ENCODE results near the gene SERINC4. TPM values are rescaled to one million over a fixed set of nuclear protein-coding genes. Genes with fewer than 3 reads are reported as not detected.
A peak's percentile ranks its signal among the peaks of the same experiment; 100 is the strongest.

SERINC4 gene
- total and polyA plus RNA-seq, 9 of the 15 experiments (the other 6 are each of a cell fraction or from before 2014, with no cell fraction given) = 0.14 to 0.86 (median 0.18) TPM; not detected in 2

DNA sequence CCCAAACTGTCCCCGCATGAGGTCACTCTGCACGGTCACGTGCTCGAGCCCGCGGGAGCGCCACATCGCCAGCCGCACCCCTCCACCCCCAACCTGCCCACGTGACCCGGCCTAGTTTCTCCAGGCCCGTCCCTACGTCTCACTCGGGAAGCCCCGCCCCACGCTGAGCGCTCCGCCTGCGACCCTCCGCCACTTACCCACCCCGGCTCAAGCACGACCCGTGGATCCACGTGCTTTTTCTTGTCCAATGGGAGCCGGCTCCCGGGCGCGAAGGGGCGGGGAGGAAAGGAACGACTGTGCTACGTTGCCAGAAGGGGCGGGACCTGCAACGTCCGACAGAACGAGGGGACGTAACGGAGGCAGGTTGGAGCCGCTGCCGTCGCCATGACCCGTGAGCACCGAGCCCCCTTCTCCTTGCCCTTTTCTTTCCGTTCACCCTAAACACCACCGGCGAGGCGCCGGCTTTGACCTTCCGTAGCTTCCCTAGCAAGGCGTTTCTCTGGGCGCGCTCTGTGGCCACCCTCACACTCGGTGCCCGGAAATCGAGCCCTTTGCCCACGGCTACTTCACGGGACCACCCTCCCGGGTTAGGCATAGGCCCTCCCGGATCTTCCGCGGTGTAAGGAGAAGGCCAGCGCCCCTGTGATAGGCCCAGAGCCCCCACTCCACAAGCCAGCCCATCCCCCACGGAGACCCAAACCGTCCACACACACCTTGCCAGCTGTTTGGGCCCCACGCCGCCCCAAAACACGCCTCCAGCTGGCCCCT, 7.8 kb downstream of the SERINC4 start, which contains the start of gene SERF2 (continued):
- TF ChIP-seq, protein P1, sequence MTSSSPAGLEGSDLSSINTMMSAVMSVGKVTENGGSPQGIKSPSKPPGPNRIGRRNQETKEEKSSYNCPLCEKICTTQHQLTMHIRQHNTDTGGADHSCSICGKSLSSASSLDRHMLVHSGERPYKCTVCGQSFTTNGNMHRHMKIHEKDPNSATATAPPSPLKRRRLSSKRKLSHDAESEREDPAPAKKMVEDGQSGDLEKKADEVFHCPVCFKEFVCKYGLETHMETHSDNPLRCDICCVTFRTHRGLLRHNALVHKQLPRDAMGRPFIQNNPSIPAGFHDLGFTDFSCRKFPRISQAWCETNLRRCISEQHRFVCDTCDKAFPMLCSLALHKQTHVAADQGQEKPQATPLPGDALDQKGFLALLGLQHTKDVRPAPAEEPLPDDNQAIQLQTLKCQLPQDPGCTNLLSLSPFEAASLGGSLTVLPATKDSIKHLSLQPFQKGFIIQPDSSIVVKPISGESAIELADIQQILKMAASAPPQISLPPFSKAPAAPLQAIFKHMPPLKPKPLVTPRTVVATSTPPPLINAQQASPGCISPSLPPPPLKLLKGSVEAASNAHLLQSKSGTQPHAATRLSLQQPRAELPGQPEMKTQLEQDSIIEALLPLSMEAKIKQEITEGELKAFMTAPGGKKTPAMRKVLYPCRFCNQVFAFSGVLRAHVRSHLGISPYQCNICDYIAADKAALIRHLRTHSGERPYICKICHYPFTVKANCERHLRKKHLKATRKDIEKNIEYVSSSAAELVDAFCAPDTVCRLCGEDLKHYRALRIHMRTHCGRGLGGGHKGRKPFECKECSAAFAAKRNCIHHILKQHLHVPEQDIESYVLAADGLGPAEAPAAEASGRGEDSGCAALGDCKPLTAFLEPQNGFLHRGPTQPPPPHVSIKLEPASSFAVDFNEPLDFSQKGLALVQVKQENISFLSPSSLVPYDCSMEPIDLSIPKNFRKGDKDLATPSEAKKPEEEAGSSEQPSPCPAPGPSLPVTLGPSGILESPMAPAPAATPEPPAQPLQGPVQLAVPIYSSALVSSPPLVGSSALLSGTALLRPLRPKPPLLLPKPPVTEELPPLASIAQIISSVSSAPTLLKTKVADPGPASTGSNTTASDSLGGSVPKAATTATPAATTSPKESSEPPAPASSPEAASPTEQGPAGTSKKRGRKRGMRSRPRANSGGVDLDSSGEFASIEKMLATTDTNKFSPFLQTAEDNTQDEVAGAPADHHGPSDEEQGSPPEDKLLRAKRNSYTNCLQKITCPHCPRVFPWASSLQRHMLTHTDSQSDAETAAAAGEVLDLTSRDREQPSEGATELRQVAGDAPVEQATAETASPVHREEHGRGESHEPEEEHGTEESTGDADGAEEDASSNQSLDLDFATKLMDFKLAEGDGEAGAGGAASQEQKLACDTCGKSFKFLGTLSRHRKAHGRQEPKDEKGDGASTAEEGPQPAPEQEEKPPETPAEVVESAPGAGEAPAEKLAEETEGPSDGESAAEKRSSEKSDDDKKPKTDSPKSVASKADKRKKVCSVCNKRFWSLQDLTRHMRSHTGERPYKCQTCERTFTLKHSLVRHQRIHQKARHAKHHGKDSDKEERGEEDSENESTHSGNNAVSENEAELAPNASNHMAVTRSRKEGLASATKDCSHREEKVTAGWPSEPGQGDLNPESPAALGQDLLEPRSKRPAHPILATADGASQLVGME (CRISPR knock-in tag; IDR thresholded peaks at IDR 0.05) = 0 out of 2 replicates have a peak, but pooled peaks have one; percentile 40
- TF ChIP-seq ARNT (IDR thresholded peaks at IDR 0.05) = 0 out of 4 replicates have a peak, but pooled peaks of 1 of the 2 experiments have one; percentile 24
- 0 out of 2 replicates have a peak, but pooled peaks have one; percentile 23 for TF ChIP-seq ZNF143 (CRISPR knock-in tag; IDR thresholded peaks at IDR 0.05)
- no peak for TF ChIP-seq BRCA1 (IDR thresholded peaks at IDR 0.05)
- 0 out of 2 replicates have a peak, but pooled peaks have one; percentile 87 for TF ChIP-seq BRCA1 (CRISPR knock-in tag; IDR thresholded peaks at IDR 0.05)
- TF ChIP-seq ZC3H11A (IDR thresholded peaks at IDR 0.05; ENCODE audit: low read depth, low read length) = no peak
- TF ChIP-seq, protein P2, sequence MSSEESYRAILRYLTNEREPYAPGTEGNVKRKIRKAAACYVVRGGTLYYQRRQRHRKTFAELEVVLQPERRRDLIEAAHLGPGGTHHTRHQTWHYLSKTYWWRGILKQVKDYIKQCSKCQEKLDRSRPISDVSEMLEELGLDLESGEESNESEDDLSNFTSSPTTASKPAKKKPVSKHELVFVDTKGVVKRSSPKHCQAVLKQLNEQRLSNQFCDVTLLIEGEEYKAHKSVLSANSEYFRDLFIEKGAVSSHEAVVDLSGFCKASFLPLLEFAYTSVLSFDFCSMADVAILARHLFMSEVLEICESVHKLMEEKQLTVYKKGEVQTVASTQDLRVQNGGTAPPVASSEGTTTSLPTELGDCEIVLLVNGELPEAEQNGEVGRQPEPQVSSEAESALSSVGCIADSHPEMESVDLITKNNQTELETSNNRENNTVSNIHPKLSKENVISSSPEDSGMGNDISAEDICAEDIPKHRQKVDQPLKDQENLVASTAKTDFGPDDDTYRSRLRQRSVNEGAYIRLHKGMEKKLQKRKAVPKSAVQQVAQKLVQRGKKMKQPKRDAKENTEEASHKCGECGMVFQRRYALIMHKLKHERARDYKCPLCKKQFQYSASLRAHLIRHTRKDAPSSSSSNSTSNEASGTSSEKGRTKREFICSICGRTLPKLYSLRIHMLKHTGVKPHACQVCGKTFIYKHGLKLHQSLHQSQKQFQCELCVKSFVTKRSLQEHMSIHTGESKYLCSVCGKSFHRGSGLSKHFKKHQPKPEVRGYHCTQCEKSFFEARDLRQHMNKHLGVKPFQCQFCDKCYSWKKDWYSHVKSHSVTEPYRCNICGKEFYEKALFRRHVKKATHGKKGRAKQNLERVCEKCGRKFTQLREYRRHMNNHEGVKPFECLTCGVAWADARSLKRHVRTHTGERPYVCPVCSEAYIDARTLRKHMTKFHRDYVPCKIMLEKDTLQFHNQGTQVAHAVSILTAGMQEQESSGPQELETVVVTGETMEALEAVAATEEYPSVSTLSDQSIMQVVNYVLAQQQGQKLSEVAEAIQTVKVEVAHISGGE (CRISPR knock-in tag; IDR thresholded peaks at IDR 0.05) = peak in 1 of 3 experiments; percentile 40; a peak in 1 of 6 replicates
- TF ChIP-seq ATF1 (CRISPR knock-in tag; IDR thresholded peaks at IDR 0.05) = peak; percentile 10; the same call in 1 of the 2 replicates
- TF ChIP-seq ATF1 (tag; IDR thresholded peaks at IDR 0.05) = peak; percentile 92
- no peak for TF ChIP-seq ZNF696 (CRISPR knock-in tag; conservative IDR thresholded peaks at IDR 0.05)
- no peak for TF ChIP-seq ZNF124 (CRISPR knock-in tag; IDR thresholded peaks at IDR 0.05)
- TF ChIP-seq ZNF232 (CRISPR knock-in tag; IDR thresholded peaks at IDR 0.05) = 0 out of 2 replicates have a peak, but pooled peaks have one; percentile 27
- TF ChIP-seq CCNT2 (IDR thresholded peaks at IDR 0.05; ENCODE audit: borderline replicate concordance, extremely low read depth, insufficient read length, low read depth, low read length) = peak; percentile 91
- no peak for TF ChIP-seq ZSCAN32 (CRISPR knock-in tag; IDR thresholded peaks at IDR 0.05)
- TF ChIP-seq GATA2 (CRISPR knock-in tag; IDR thresholded peaks at IDR 0.05) = no peak
- TF ChIP-seq CBFA2T2 (conservative IDR thresholded peaks at IDR 0.05) = peak; percentile 92
- TF ChIP-seq HMGN3 (IDR thresholded peaks at IDR 0.05; ENCODE audit: borderline replicate concordance, extremely low read depth, insufficient read length, low read depth, low read length) = peak; percentile 79
- TF ChIP-seq BCL6 (CRISPR knock-in tag; IDR thresholded peaks at IDR 0.05) = no peak
